Retinal pigment epithelial cell (primary cell): ENCODE data around the gene LDLRAD3.

ENCODE experiments used
- DNase-seq: peaks from one replicate; pipeline ENCODE4 v3.0.0-alpha.2; 2010; ENCODE audit warnings: low read depth
- H3K4me3 ChIP-seq: 2 replicates; pipeline ENCODE4 v1.5.1; 2011; ENCODE audit warnings: mild to moderate bottlenecking, low read length, control low read depth, moderate library complexity
- CTCF ChIP-seq: conservative IDR thresholded peaks from 2 replicates; pipeline ENCODE4 v1.5.1; 2011; ENCODE audit warnings: low read depth, low read length, control low read depth, inconsistent platforms

The LDLRAD3 gene

GRCh38 chr11:35944503-35945136 is 758 bp downstream of the LDLRAD3 start:
- H3K4me3 ChIP-seq: peak overlapping the region; percentile 76
- TF ChIP-seq CTCF: no peak
- DNase-seq: no peak

GRCh38 chr11:35945137-35945518 is 1.3 kb downstream of the LDLRAD3 start:
- TF ChIP-seq CTCF: no peak
- no peak for DNase-seq
- H3K4me3 ChIP-seq: peak overlapping the region; percentile 76

- DNase-seq: no peak
- TF ChIP-seq CTCF: no peak
- no peak overlapping the region for H3K4me3 ChIP-seq
Measured at GRCh38 chr11:35946766-35947165, 2.9 kb downstream of the LDLRAD3 start.

GRCh38 chr11:35947437-35947836 is 3.6 kb downstream of the LDLRAD3 start:
- DNase-seq: no peak
- no peak for TF ChIP-seq CTCF
- no peak overlapping the region for H3K4me3 ChIP-seq

GRCh38 chr11:35949242-35949641 is 5.4 kb downstream of the LDLRAD3 start:
- no peak for TF ChIP-seq CTCF
- H3K4me3 ChIP-seq: no peak overlapping the region
- DNase-seq: no peak

- no peak for TF ChIP-seq CTCF
- DNase-seq: no peak
- H3K4me3 ChIP-seq: no peak overlapping the region
Measured at GRCh38 chr11:35950082-35950481, 6.2 kb downstream of the LDLRAD3 start.

- no peak for TF ChIP-seq CTCF
- H3K4me3 ChIP-seq: no peak overlapping the region
- no peak for DNase-seq
Measured at GRCh38 chr11:35951680-35952079, 7.8 kb downstream of the LDLRAD3 start.
